ENCODE data around the gene ACER1. TPM values are rescaled to one million over a fixed set of nuclear protein-coding genes. Genes with fewer than 3 reads are reported as not detected.
A peak's percentile ranks its signal among the peaks of the same experiment; 100 is the strongest.
"Not testable (repeated sequence)": the region's sequence is repeated elsewhere in the genome, so short reads cannot be mapped to it uniquely, and the experiment has no call there.

The ACER1 gene
- total RNA-seq, 1 experiment from 2014 or later, result not detected

GRCh38 chr19:6357174-6357573 lies 23.8 kb upstream of the ACER1 start:
- no peak for DNase-seq (ENCODE audit: low read depth)

- not testable (repeated sequence) for DNase-seq (ENCODE audit: low read depth)
Measured at GRCh38 chr19:6355321-6356040, 22.1 kb upstream of the ACER1 start.

- peak; percentile 17 for DNase-seq (ENCODE audit: low read depth)
Measured at GRCh38 chr19:6354098-6354674, 20.8 kb upstream of the ACER1 start.

GRCh38 chr19:6352381-6353165 lies 19.2 kb upstream of the ACER1 start:
- no peak for DNase-seq (ENCODE audit: low read depth)

GRCh38 chr19:6350688-6351087 lies 17.3 kb upstream of the ACER1 start:
- no peak for DNase-seq (ENCODE audit: low read depth)

- not testable (repeated sequence) for DNase-seq (ENCODE audit: low read depth)
Measured at GRCh38 chr19:6349271-6349670, 15.9 kb upstream of the ACER1 start.

- peak; percentile 12 for DNase-seq (ENCODE audit: low read depth)
Measured at GRCh38 chr19:6343462-6343861, 10.1 kb upstream of the ACER1 start.

- DNase-seq (ENCODE audit: low read depth), result no peak
Measured at GRCh38 chr19:6340493-6341201, 7.2 kb upstream of the ACER1 start.

GRCh38 chr19:6334490-6335285 lies 1.3 kb upstream of the ACER1 start:
- DNase-seq (ENCODE audit: low read depth), result no peak

- DNase-seq (ENCODE audit: low read depth), result no peak
Measured at GRCh38 chr19:6326815-6327214, 6.6 kb downstream of the ACER1 start.

- DNase-seq (ENCODE audit: low read depth), result no peak
Measured at GRCh38 chr19:6325614-6326013, 7.8 kb downstream of the ACER1 start.

GRCh38 chr19:6324757-6325156 lies 8.7 kb downstream of the ACER1 start:
- no peak for DNase-seq (ENCODE audit: low read depth)

- DNase-seq (ENCODE audit: low read depth), result no peak
Measured at GRCh38 chr19:6322284-6322683, 11.1 kb downstream of the ACER1 start.

- no peak for DNase-seq (ENCODE audit: low read depth)
Measured at GRCh38 chr19:6319376-6319775, 14.0 kb downstream of the ACER1 start.

GRCh38 chr19:6318772-6319171 lies 14.6 kb downstream of the ACER1 start:
- DNase-seq (ENCODE audit: low read depth), result peak; percentile 33

GRCh38 chr19:6315646-6316045 lies 17.8 kb downstream of the ACER1 start:
- DNase-seq (ENCODE audit: low read depth), result not testable (repeated sequence)

- DNase-seq (ENCODE audit: low read depth), result no peak
Measured at GRCh38 chr19:6313398-6313969, 19.9 kb downstream of the ACER1 start.

- DNase-seq (ENCODE audit: low read depth), result no peak
Measured at GRCh38 chr19:6312018-6312417, 21.4 kb downstream of the ACER1 start.

GRCh38 chr19:6298413-6298812 lies 35.0 kb downstream of the ACER1 start:
- DNase-seq (ENCODE audit: low read depth), result no peak

GRCh38 chr19:6297202-6297601 lies 36.2 kb downstream of the ACER1 start:
- DNase-seq (ENCODE audit: low read depth), result no peak

- DNase-seq (ENCODE audit: low read depth), result no peak
Measured at GRCh38 chr19:6292006-6292405, 41.4 kb downstream of the ACER1 start.

All from LHCN-M2 (cell line).